Omental fat pad (tissue), 4 donors: ENCODE results near the gene ASTN2. TPM values are rescaled to one million over a fixed set of nuclear protein-coding genes. Genes with fewer than 3 reads are reported as not detected.

Source experiments
- ATAC-seq: fragments of 150-250 bp; one replicate; pipeline ENCODE4 v1.9.1; 2016; ENCODE audit warnings: mild to moderate bottlenecking, moderate library complexity; ENCODE audit not compliant: low FRiP score
- DNase-seq: peaks from one replicate; pipeline ENCODE4 v3.0.0-alpha.2; 2019; ENCODE audit warnings: low spot score
- total RNA-seq, 4 donors: library from RNA; depleted of rRNA; stranded (reverse); fragments of >200 nt; gene quantifications; one replicate each; pipeline ENCODE4 v1.1.0, GENCODE V29; 2016
- TF ChIP-seq, protein P1 (sequence below), 3 donors: fragments of 450-650 bp; IDR thresholded peaks; one replicate each; pipeline ENCODE4 v1.5.1; 2016 to 2017; ENCODE audit warnings: antibody characterized with exemption in 3 of 3, mild to moderate bottlenecking in 3 of 3, moderate library complexity in 2 of 3

ASTN2 gene
- total RNA-seq, 4 donors from 2014 or later = 1.1 to 8.4 (median 3.6) TPM

DNA sequence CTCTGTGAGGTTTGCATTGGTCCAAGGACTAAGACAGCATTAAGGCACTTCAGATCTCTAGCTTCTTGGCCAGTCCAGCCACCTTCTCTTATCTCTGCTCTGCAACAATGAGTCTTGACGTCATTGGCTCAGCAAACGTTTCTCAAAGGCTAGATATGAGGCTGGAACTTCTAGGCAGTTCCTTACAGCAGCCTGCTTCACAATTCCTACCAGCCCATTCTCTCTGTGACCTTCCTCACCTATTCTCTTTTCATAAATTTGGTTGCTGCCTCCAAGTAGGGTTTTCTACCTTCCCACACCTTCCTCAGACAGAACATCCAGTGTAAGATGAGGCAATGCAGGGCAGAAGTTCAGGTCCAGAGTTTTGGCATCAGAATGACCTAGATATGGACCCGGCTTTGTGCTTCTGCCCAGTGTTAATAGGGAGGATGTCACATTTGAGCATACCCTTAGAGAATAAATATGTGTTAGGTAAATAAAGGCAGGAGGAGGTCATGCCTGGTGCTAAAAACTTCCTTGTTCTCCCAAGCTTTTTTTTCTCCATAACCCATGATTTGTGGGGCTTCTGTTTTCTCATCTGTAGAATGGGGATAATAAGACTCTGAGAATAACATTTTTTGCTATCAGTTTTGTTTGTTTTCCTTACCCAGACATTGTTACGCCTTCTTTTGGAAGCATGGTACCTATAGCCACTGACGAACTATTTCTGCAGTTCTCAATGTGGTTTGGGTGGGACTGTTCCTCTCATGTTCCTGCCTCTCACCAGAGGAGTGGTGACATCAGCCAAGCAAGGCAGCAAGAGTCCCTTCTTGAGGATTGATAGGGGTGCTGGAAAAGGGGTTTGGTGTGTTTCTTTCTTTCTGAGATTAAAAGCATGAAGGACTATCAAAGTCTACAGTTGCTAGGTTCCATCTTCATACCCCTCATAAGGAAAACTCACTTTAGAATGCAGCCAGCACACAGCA is 948.3 kb downstream of the ASTN2 start:
- ATAC-seq = no peak
- TF ChIP-seq, protein P1, sequence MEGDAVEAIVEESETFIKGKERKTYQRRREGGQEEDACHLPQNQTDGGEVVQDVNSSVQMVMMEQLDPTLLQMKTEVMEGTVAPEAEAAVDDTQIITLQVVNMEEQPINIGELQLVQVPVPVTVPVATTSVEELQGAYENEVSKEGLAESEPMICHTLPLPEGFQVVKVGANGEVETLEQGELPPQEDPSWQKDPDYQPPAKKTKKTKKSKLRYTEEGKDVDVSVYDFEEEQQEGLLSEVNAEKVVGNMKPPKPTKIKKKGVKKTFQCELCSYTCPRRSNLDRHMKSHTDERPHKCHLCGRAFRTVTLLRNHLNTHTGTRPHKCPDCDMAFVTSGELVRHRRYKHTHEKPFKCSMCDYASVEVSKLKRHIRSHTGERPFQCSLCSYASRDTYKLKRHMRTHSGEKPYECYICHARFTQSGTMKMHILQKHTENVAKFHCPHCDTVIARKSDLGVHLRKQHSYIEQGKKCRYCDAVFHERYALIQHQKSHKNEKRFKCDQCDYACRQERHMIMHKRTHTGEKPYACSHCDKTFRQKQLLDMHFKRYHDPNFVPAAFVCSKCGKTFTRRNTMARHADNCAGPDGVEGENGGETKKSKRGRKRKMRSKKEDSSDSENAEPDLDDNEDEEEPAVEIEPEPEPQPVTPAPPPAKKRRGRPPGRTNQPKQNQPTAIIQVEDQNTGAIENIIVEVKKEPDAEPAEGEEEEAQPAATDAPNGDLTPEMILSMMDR (IDR thresholded peaks at IDR 0.05) = no peak
- no peak for DNase-seq

DNA sequence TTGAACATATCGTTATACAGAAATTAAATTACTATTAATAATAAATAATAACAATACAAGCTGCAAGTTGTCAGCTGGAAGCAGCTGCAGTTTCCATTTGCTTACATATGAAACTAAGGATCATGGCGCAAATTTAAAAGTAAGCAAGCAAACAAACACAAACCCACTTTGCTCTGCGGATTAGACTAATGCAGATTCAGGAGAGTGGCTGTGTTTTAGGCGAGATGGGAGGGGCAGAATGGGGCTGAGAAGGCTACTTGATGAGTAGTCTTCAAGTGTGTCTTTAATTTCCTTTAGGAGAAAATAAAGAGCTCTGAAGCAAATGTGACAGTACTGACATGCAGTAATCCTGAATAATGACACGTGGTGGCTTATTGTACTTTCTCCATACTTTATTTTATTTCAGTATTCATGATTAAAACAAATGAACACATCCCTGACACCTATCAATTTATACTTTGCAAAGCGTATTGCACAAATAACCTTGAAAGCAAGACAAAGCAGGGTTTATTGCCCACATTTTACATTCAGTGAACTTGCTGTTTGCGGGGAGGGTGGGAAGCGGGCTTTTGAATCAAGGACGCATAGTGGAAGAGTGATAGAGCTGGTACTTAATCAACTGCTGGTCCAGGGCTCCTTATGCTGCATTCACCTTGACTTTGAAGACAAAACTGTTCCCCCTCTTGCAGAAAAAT is 949.1 kb downstream of the ASTN2 start:
- ATAC-seq (no peak), DNase-seq (no peak)
- TF ChIP-seq, protein P1 (IDR thresholded peaks at IDR 0.05) = no peak

DNA sequence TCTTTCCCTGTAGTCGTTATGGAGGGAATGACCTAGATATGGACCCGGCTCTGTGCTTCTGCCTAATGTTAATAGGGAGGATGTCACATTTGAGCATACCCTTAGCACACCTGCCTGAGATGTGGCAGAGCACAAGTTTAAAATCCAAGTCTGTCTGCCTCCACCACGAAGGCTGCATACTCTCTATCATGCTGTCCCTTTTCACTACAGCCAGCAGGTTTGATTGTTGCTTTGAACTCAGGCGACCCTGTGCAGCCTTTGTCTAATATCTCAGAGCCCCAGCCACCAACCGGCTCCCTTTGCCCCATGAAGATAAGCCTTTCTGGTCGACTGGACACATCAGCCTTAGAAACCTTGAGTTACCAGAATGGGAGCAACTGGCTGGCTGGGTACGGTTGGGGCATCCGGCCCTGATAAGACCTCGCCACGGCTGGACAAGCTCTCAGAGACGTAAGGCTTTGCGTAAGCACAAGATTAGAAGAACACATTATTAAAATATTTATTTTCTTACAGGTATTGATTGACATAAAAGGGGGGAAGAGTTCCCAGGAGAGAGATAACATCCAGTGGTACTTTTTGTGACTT is 949.8 kb downstream of the ASTN2 start:
- no peak for ATAC-seq
- no peak for DNase-seq
- TF ChIP-seq, protein P1 (IDR thresholded peaks at IDR 0.05) = no peak

DNA sequence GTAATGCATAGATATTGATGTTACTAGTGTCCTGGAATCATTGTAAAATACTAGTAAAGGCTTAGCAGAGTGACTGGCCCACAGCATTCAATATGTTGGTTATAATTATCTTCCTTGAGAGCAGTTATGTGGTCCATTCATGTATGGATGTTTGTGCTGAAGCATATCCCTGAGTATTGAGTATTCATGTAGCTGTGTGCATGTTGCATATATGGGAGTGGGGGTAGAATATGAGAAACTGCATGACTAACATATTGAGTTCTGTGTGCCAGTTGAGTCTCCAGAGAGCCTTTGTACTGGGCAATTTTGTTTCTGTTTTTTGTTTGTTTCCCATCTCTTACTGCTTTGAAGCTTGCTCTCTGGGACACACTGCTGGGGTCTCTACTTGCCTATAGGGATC is 950.4 kb downstream of the ASTN2 start:
- DNase-seq = no peak
- no peak for ATAC-seq

DNA sequence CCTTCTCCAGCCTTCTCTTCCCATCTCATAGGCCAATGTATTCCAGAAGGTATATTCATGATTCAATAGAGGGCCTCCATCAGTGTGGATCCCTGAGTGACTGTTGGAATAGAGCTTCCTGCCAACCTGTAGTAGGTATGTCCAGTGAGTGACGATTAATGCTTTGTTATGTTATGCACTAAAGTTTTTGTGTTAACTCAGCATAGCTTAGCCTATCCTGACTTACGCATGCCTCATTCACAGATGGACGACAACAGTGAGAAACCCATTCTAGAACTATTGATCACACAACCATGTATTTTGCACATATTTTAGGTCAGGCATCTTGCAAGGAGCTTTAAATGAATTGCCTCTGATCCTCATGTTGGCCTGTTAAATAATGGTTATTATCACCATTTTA is 953.2 kb downstream of the ASTN2 start:
- TF ChIP-seq, protein P1 (IDR thresholded peaks at IDR 0.05) = no peak
- ATAC-seq (no peak), DNase-seq (no peak)

More for the DNA sequence above, 950.4 kb downstream of the ASTN2 start:
- TF ChIP-seq, protein P1 (IDR thresholded peaks at IDR 0.05) = no peak

DNA sequence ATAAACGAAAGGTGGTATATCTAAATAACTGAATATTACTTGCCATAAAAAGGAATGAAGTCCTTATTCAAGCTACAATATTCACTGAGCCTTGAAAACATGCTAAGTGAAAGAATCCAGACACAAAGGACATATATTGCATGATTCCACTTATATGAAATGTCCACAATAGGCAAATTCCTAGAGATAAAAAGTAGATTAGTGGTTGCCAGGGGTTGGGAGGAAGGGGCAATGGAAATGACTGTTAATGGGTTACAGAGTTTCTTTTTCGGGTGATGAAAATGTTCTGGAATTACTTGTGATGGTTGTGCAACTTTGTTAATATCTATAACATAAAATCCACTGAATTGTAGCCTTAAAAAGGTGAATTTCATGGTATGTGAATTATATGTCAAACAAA is 954.8 kb downstream of the ASTN2 start:
- ATAC-seq = no peak
- TF ChIP-seq, protein P1 (IDR thresholded peaks at IDR 0.05) = no peak
- no peak for DNase-seq
